Measurements from ENCODE around the gene DOK7.

Gene DOK7

GRCh38 chr4:3444351-3445110 is 18.6 kb upstream of the DOK7 start:
- no peak overlapping the region for H3K27ac ChIP-seq (ENCODE audit: low read depth, low read length)
- H3K4me3 ChIP-seq (ENCODE audit: low read depth, low read length) = no peak overlapping the region
- no peaks in the 10 kb centered on the region for H3K9me3 ChIP-seq (ENCODE audit: control insufficient read depth, insufficient read depth, low read length)
- H3K9ac ChIP-seq (ENCODE audit: low read depth, low read length) = no peak overlapping the region
- peaks cover 7% of the 10 kb centered on the region for H3K27me3 ChIP-seq (ENCODE audit: control insufficient read depth, insufficient read depth, low read length)
- no peaks in the 10 kb centered on the region for H3K4me1 ChIP-seq (ENCODE audit: control insufficient read depth, insufficient read depth, low read length)
- no peaks in the 10 kb centered on the region for H3K36me3 ChIP-seq (ENCODE audit: control insufficient read depth, insufficient read depth, low read length)

- H3K9me3 ChIP-seq (ENCODE audit: control insufficient read depth, insufficient read depth, low read length) = no peaks in the 10 kb centered on the region
- no peak overlapping the region for H3K9ac ChIP-seq (ENCODE audit: low read depth, low read length)
- no peaks in the 10 kb centered on the region for H3K4me1 ChIP-seq (ENCODE audit: control insufficient read depth, insufficient read depth, low read length)
- peaks cover 7% of the 10 kb centered on the region for H3K27me3 ChIP-seq (ENCODE audit: control insufficient read depth, insufficient read depth, low read length)
- H3K36me3 ChIP-seq (ENCODE audit: control insufficient read depth, insufficient read depth, low read length) = no peaks in the 10 kb centered on the region
- no peak overlapping the region for H3K27ac ChIP-seq (ENCODE audit: low read depth, low read length)
- H3K4me3 ChIP-seq (ENCODE audit: low read depth, low read length) = no peak overlapping the region
Measured at GRCh38 chr4:3445111-3445820, 17.8 kb upstream of the DOK7 start.

GRCh38 chr4:3445829-3446545 is 17.1 kb upstream of the DOK7 start:
- Histone ChIP-seq H3K27me3 (ENCODE audit: control insufficient read depth, insufficient read depth, low read length) (peaks cover 7% of the 10 kb centered on the region), H3K9me3 (ENCODE audit: control insufficient read depth, insufficient read depth, low read length) (no peaks in the 10 kb centered on the region), H3K4me3 (ENCODE audit: low read depth, low read length) (no peak overlapping the region), H3K27ac (ENCODE audit: low read depth, low read length) (no peak overlapping the region), H3K36me3 (ENCODE audit: control insufficient read depth, insufficient read depth, low read length) (no peaks in the 10 kb centered on the region), H3K4me1 (ENCODE audit: control insufficient read depth, insufficient read depth, low read length) (no peaks in the 10 kb centered on the region), H3K9ac (ENCODE audit: low read depth, low read length) (no peak overlapping the region)

- Histone ChIP-seq H3K27me3 (ENCODE audit: control insufficient read depth, insufficient read depth, low read length) (peaks cover 7% of the 10 kb centered on the region), H3K9me3 (ENCODE audit: control insufficient read depth, insufficient read depth, low read length) (no peaks in the 10 kb centered on the region), H3K36me3 (ENCODE audit: control insufficient read depth, insufficient read depth, low read length) (no peaks in the 10 kb centered on the region), H3K4me3 (ENCODE audit: low read depth, low read length) (no peak overlapping the region), H3K9ac (ENCODE audit: low read depth, low read length) (no peak overlapping the region), H3K27ac (ENCODE audit: low read depth, low read length) (no peak overlapping the region), H3K4me1 (ENCODE audit: control insufficient read depth, insufficient read depth, low read length) (no peaks in the 10 kb centered on the region)
Measured at GRCh38 chr4:3446631-3447320, 16.3 kb upstream of the DOK7 start.

- no peaks in the 10 kb centered on the region for H3K9me3 ChIP-seq (ENCODE audit: control insufficient read depth, insufficient read depth, low read length)
- H3K4me3 ChIP-seq (ENCODE audit: low read depth, low read length) = no peak overlapping the region
- H3K4me1 ChIP-seq (ENCODE audit: control insufficient read depth, insufficient read depth, low read length) = no peaks in the 10 kb centered on the region
- no peaks in the 10 kb centered on the region for H3K36me3 ChIP-seq (ENCODE audit: control insufficient read depth, insufficient read depth, low read length)
- H3K27ac ChIP-seq (ENCODE audit: low read depth, low read length) = no peak overlapping the region
- H3K27me3 ChIP-seq (ENCODE audit: control insufficient read depth, insufficient read depth, low read length) = peaks cover 7% of the 10 kb centered on the region
- no peak overlapping the region for H3K9ac ChIP-seq (ENCODE audit: low read depth, low read length)
Measured at GRCh38 chr4:3447431-3448395, 15.4 kb upstream of the DOK7 start.

- no peaks in the 10 kb centered on the region for H3K9me3 ChIP-seq (ENCODE audit: control insufficient read depth, insufficient read depth, low read length)
- H3K9ac ChIP-seq (ENCODE audit: low read depth, low read length) = no peak overlapping the region
Measured at GRCh38 chr4:3449047-3449573, 14.0 kb upstream of the DOK7 start.

GRCh38 chr4:3449574-3450534 is 13.3 kb upstream of the DOK7 start:
- Histone ChIP-seq H3K27me3 (ENCODE audit: control insufficient read depth, insufficient read depth, low read length) (peaks cover 12% of the 10 kb centered on the region), H3K27ac (ENCODE audit: low read depth, low read length) (no peak overlapping the region), H3K4me3 (ENCODE audit: low read depth, low read length) (no peak overlapping the region), H3K9ac (ENCODE audit: low read depth, low read length) (no peak overlapping the region), H3K9me3 (ENCODE audit: control insufficient read depth, insufficient read depth, low read length) (no peaks in the 10 kb centered on the region), H3K36me3 (ENCODE audit: control insufficient read depth, insufficient read depth, low read length) (no peaks in the 10 kb centered on the region), H3K4me1 (ENCODE audit: control insufficient read depth, insufficient read depth, low read length) (no peaks in the 10 kb centered on the region)

More at GRCh38 chr4:3449047-3449573, 14.0 kb upstream of the DOK7 start:
- Histone ChIP-seq H3K4me1 (ENCODE audit: control insufficient read depth, insufficient read depth, low read length) (no peaks in the 10 kb centered on the region), H3K27ac (ENCODE audit: low read depth, low read length) (no peak overlapping the region), H3K27me3 (ENCODE audit: control insufficient read depth, insufficient read depth, low read length) (peaks cover 12% of the 10 kb centered on the region), H3K4me3 (ENCODE audit: low read depth, low read length) (no peak overlapping the region), H3K36me3 (ENCODE audit: control insufficient read depth, insufficient read depth, low read length) (no peaks in the 10 kb centered on the region)

GRCh38 chr4:3450643-3451042 is 12.5 kb upstream of the DOK7 start:
- Histone ChIP-seq H3K27ac (ENCODE audit: low read depth, low read length) (no peak overlapping the region), H3K36me3 (ENCODE audit: control insufficient read depth, insufficient read depth, low read length) (no peaks in the 10 kb centered on the region)

GRCh38 chr4:3451956-3452355 is 11.2 kb upstream of the DOK7 start:
- H3K27ac ChIP-seq (ENCODE audit: low read depth, low read length) = no peak overlapping the region
- H3K27me3 ChIP-seq (ENCODE audit: control insufficient read depth, insufficient read depth, low read length) = peaks cover 16% of the 10 kb centered on the region
- no peak overlapping the region for H3K4me3 ChIP-seq (ENCODE audit: low read depth, low read length)
- H3K4me1 ChIP-seq (ENCODE audit: control insufficient read depth, insufficient read depth, low read length) = no peaks in the 10 kb centered on the region
- no peaks in the 10 kb centered on the region for H3K36me3 ChIP-seq (ENCODE audit: control insufficient read depth, insufficient read depth, low read length)
- H3K9me3 ChIP-seq (ENCODE audit: control insufficient read depth, insufficient read depth, low read length) = no peaks in the 10 kb centered on the region; the same call in 1 of the 2 replicates
- no peak overlapping the region for H3K9ac ChIP-seq (ENCODE audit: low read depth, low read length)

More at GRCh38 chr4:3450643-3451042, 12.5 kb upstream of the DOK7 start:
- Histone ChIP-seq H3K27me3 (ENCODE audit: control insufficient read depth, insufficient read depth, low read length) (peaks cover 12% of the 10 kb centered on the region), H3K9me3 (ENCODE audit: control insufficient read depth, insufficient read depth, low read length) (no peaks in the 10 kb centered on the region; the same call in 1 of the 2 replicates), H3K9ac (ENCODE audit: low read depth, low read length) (no peak overlapping the region), H3K4me1 (ENCODE audit: control insufficient read depth, insufficient read depth, low read length) (no peaks in the 10 kb centered on the region), H3K4me3 (ENCODE audit: low read depth, low read length) (no peak overlapping the region)
